HEK293 (cell line): Measurements from ENCODE around the gene PCP4.

Experiments used
- BCL11A ChIP-seq: fragments of 450-650 bp; formaldehyde crosslinking; IDR thresholded peaks from 2 replicates; pipeline ENCODE4 v1.5.1; 2016; ENCODE audit warnings: low read depth, missing biosample characterization, missing genetic modification characterization
- SETDB1 ChIP-seq: IDR thresholded peaks from one replicate; pipeline ENCODE4 v1.6.1; 2017; ENCODE audit warnings: mild to moderate bottlenecking, low read length, moderate library complexity, mixed read lengths; ENCODE audit not compliant: insufficient read length
- ZBTB20 ChIP-seq: fragments of 450-650 bp; formaldehyde crosslinking; IDR thresholded peaks from 2 replicates; pipeline ENCODE4 v1.5.1; 2016; ENCODE audit warnings: missing biosample characterization, missing genetic modification characterization
- ZNF133 ChIP-seq: fragments of 450-650 bp; formaldehyde crosslinking; IDR thresholded peaks from 2 replicates; pipeline ENCODE4 v1.5.1; 2016; ENCODE audit warnings: missing biosample characterization, missing genetic modification characterization
- ZNF292 ChIP-seq: fragments of 450-650 bp; formaldehyde crosslinking; IDR thresholded peaks from 2 replicates; pipeline ENCODE4 v1.5.1; 2016; ENCODE audit warnings: low read depth, missing biosample characterization, missing genetic modification characterization, borderline replicate concordance

- TF ChIP-seq ZBTB20: no peak
- no peak for TF ChIP-seq SETDB1
- no peak for TF ChIP-seq ZNF133 (tag by site-specific recombination)
- TF ChIP-seq ZNF292 (tag by site-specific recombination): no peak
- no peak for TF ChIP-seq BCL11A (tag by site-specific recombination)
Observed at GRCh38 chr21:39842741-39843459, 24.3 kb upstream of the PCP4 start.
